Measurements from ENCODE around the gene PDE8B. TPM values are rescaled to one million over a fixed set of nuclear protein-coding genes. Genes with fewer than 3 reads are reported as not detected.

Gene PDE8B
- total and polyA plus RNA-seq, 7 donors: 0.23 to 11.3 (median 2.9) TPM

DNA sequence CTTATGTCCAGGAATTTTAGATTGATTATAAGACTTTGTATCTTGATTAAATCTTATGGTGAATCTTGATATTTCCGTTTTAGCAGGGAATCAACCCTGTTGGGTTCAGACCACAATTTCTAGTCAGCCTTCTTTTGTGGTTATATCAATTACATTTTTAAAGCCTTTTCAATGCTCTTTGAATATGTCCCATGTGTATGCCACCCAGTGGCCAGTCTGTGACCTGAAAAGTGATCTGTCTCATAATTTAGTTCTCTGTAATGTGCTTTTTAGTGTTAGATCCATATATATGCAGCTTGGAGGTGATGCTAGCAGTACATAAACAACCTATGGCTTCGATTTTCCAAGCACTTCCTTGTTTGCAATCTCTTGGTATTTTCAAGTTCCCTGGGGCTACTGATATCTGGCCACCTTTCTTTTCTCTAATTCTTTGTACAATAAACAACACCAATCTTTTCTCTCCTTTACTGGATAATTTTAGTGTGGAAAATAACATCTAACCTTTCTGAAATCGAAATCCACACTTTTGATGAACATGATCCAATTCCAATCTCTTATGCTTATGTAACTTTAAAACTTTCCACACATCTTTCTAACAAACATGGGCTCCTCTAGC, 28.8 kb downstream of the PDE8B start:
- intact Hi-C loops (cut with DNase I): no loop called here
- Histone ChIP-seq H3K27me3 (no peaks in the 10 kb centered on the region), H3K36me3 (no peaks in the 10 kb centered on the region), H3K9me3 (no peaks in the 10 kb centered on the region), H3K4me1 (no peaks in the 10 kb centered on the region), H3K4me3 (no peak overlapping the region), H3K27ac (no peak overlapping the region)
- no peak for DNase-seq
- TF ChIP-seq, protein P1, sequence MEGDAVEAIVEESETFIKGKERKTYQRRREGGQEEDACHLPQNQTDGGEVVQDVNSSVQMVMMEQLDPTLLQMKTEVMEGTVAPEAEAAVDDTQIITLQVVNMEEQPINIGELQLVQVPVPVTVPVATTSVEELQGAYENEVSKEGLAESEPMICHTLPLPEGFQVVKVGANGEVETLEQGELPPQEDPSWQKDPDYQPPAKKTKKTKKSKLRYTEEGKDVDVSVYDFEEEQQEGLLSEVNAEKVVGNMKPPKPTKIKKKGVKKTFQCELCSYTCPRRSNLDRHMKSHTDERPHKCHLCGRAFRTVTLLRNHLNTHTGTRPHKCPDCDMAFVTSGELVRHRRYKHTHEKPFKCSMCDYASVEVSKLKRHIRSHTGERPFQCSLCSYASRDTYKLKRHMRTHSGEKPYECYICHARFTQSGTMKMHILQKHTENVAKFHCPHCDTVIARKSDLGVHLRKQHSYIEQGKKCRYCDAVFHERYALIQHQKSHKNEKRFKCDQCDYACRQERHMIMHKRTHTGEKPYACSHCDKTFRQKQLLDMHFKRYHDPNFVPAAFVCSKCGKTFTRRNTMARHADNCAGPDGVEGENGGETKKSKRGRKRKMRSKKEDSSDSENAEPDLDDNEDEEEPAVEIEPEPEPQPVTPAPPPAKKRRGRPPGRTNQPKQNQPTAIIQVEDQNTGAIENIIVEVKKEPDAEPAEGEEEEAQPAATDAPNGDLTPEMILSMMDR (IDR thresholded peaks at IDR 0.05): no peak
- TF ChIP-seq POLR2A (IDR thresholded peaks at IDR 0.05) (no peak), POLR2AphosphoS5 (IDR thresholded peaks at IDR 0.05) (no peak), EP300 (IDR thresholded peaks at IDR 0.05) (no peak)
- 47 to 66% methylated on average over 3 of the region's 3 CpGs for WGBS, 2 donors

DNA sequence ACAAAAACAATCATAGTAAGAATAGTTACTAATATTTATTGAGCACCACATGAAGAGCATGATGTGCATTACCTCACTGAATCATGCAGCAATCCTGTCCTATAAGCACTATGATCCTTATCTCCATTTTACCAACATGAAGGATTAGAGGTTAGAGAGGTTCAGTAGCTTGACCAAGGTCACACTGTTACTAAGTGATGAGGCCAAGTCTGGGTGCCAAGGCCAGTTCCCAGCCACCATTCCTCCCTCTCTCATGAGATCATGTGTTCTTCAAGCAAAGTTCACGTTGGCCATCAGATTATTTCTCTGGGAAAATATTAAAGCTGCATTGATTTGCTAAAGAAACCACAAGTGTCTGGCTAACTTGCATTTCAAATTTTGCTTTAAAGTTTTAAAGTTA, 31.0 kb downstream of the PDE8B start:
- no peaks in the 10 kb centered on the region for H3K9me3 ChIP-seq
- no peak overlapping the region for H3K4me3 ChIP-seq
- WGBS, 2 donors: 47 to 82% methylated on average over 1 of the region's 1 CpG
- H3K27ac ChIP-seq: no peak overlapping the region
- no peaks in the 10 kb centered on the region for H3K27me3 ChIP-seq
- H3K36me3 ChIP-seq: no peaks in the 10 kb centered on the region
- H3K4me1 ChIP-seq: no peaks in the 10 kb centered on the region
- no peak for DNase-seq
- TF ChIP-seq, protein P1 (IDR thresholded peaks at IDR 0.05): no peak
- TF ChIP-seq POLR2A (IDR thresholded peaks at IDR 0.05): no peak
- TF ChIP-seq POLR2AphosphoS5 (IDR thresholded peaks at IDR 0.05): no peak
- TF ChIP-seq EP300 (IDR thresholded peaks at IDR 0.05): no peak
- intact Hi-C loops (cut with DNase I): no loop called here

- H3K9me3 ChIP-seq: no peaks in the 10 kb centered on the region
- H3K27ac ChIP-seq: no peak overlapping the region
- TF ChIP-seq, protein P1 (IDR thresholded peaks at IDR 0.05): no peak
- TF ChIP-seq POLR2AphosphoS5 (IDR thresholded peaks at IDR 0.05): no peak
- no peak for TF ChIP-seq POLR2A (IDR thresholded peaks at IDR 0.05)
- no peak for TF ChIP-seq EP300 (IDR thresholded peaks at IDR 0.05)
- no peaks in the 10 kb centered on the region for H3K27me3 ChIP-seq
- 91 to 92% methylated on average over 2 of the region's 2 CpGs for WGBS, 2 donors
- H3K4me3 ChIP-seq: no peak overlapping the region
- no peaks in the 10 kb centered on the region for H3K36me3 ChIP-seq
- no peak for DNase-seq
- H3K4me1 ChIP-seq: no peaks in the 10 kb centered on the region
- intact Hi-C loops (cut with DNase I): no loop called here
Measured at GRCh38 chr5:77249475-77249874, 39.0 kb downstream of the PDE8B start.

DNA sequence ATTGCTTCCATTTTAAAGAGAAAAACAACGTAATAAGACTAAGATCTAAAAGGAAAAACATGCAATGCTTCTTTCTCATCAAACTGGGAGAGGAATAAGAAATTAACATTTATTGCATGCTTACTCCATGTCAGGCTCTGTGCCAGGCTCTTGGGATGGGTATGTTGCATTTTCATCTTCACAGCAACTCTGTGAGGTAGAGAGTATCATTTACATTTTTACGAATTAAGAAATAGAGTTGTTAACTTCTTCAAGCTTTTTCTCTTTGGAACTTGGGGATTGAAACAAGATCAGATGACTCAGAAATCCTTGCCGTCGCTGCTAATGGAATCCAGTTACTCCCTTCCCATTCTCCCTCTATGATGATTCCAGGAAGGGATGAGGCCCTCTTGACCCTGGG, 39.5 kb downstream of the PDE8B start:
- intact Hi-C loops (cut with DNase I): no loop called here
- DNase-seq: no peak
- no peak for TF ChIP-seq POLR2AphosphoS5 (IDR thresholded peaks at IDR 0.05)
- TF ChIP-seq EP300 (IDR thresholded peaks at IDR 0.05): no peak
- TF ChIP-seq, protein P1 (IDR thresholded peaks at IDR 0.05): no peak
- no peak for TF ChIP-seq POLR2A (IDR thresholded peaks at IDR 0.05)
- Histone ChIP-seq H3K4me1 (no peaks in the 10 kb centered on the region), H3K27ac (no peak overlapping the region), H3K36me3 (no peaks in the 10 kb centered on the region), H3K4me3 (no peak overlapping the region), H3K27me3 (no peaks in the 10 kb centered on the region), H3K9me3 (no peaks in the 10 kb centered on the region)
- WGBS, 2 donors: 85 to 86% methylated on average over 4 of the region's 4 CpGs

DNA sequence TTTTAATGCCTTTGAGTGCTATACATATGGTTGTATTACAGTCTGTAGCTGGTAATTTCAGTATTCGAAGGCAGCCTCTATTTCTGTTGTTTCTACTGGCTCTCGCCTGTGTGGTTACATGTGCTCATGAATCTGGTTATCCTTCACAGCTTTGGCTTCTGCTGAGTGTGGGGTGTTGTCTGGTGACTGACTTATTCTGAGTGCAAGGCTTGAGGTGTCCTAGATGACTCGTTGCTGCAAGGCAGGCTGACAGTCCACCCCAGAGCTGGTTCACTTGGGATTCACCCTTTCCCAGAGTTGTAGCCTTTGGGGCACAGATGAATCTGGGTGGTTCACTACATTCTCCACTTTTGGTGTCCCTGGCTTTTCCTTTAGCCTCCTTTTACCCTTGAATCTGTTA, 41.4 kb downstream of the PDE8B start:
- 79 to 83% methylated on average over 3 of the region's 3 CpGs for WGBS, 2 donors
- Histone ChIP-seq H3K9me3 (no peaks in the 10 kb centered on the region), H3K27ac (no peak overlapping the region), H3K4me3 (no peak overlapping the region), H3K4me1 (no peaks in the 10 kb centered on the region), H3K27me3 (no peaks in the 10 kb centered on the region), H3K36me3 (no peaks in the 10 kb centered on the region)
- DNase-seq: no peak
- intact Hi-C loops (cut with DNase I): no loop called here
- TF ChIP-seq EP300 (IDR thresholded peaks at IDR 0.05) (no peak), POLR2AphosphoS5 (IDR thresholded peaks at IDR 0.05) (no peak), POLR2A (IDR thresholded peaks at IDR 0.05) (no peak)
- TF ChIP-seq, protein P1 (IDR thresholded peaks at IDR 0.05): no peak

Measured in sigmoid colon (tissue), 7 donors.